SU-DHL-6 (cell line): Measurements from ENCODE around the gene SYNPR.

ENCODE experiments used
- H2AFZ ChIP-seq: fragments of 200-600 bp; sonication (generic); 2 replicates; pipeline ENCODE4 v1.6.1; 2014; ENCODE audit warnings: low read depth, mild to moderate bottlenecking, moderate library complexity, mixed read lengths, antibody characterized with exemption, low read length; ENCODE audit not compliant: severe bottlenecking
- H3F3A ChIP-seq: fragments of 200-600 bp; shearing (Covaris generic); 2 replicates; pipeline ENCODE4 v1.6.0; 2016; ENCODE audit warnings: antibody characterized with exemption, mild to moderate bottlenecking; ENCODE audit not compliant: insufficient read depth
- H3K27ac ChIP-seq: fragments of 200-600 bp; sonication (generic); 2 replicates; pipeline ENCODE4 v1.5.1; 2016; ENCODE audit warnings: low read depth, mild to moderate bottlenecking, low read length, moderate library complexity, mixed read lengths
- H3K27me3 ChIP-seq: fragments of 200-600 bp; sonication (generic), shearing (Covaris generic); 2 replicates; pipeline ENCODE4 v1.6.0; 2014; ENCODE audit warnings: mild to moderate bottlenecking, low read length
- H3K36me3 ChIP-seq: fragments of 200-600 bp; sonication (generic); 2 replicates; pipeline ENCODE4 v1.6.1; 2014; ENCODE audit warnings: mild to moderate bottlenecking, low read length, mixed read lengths
- H3K4me2 ChIP-seq: fragments of 300-600, 200-600 bp; shearing (Covaris generic), sonication (generic); 2 replicates; pipeline ENCODE4 v1.6.0; 2014; ENCODE audit warnings: low read length, low read depth, mild to moderate bottlenecking; ENCODE audit not compliant: poor library complexity, severe bottlenecking
- H3K4me3 ChIP-seq: fragments of 200-600 bp; sonication (generic); 2 replicates; pipeline ENCODE4 v1.5.1; 2014; ENCODE audit warnings: antibody characterized with exemption, low read length, mild to moderate bottlenecking, mixed read lengths; ENCODE audit not compliant: insufficient read depth, poor library complexity, severe bottlenecking
- H3K79me2 ChIP-seq: fragments of 200-600 bp; sonication (generic); 2 replicates; pipeline ENCODE4 v1.6.1; 2014; ENCODE audit warnings: mild to moderate bottlenecking, low read length, moderate library complexity; ENCODE audit not compliant: insufficient read depth
- H3K9ac ChIP-seq: fragments of 200-600 bp; sonication (generic); 2 replicates; pipeline ENCODE4 v1.7.0; 2014; ENCODE audit warnings: mild to moderate bottlenecking, low read length
- H3K9me2 ChIP-seq: fragments of 200-600 bp; sonication (generic); replicated peaks from 2 replicates; pipeline ENCODE4 v1.6.1; 2014; ENCODE audit warnings: low read length; ENCODE audit not compliant: insufficient read depth
- H3K9me3 ChIP-seq: fragments of 200-600 bp; sonication (generic); 2 replicates; pipeline ENCODE4 v1.6.1; 2014; ENCODE audit warnings: low read length, mixed read lengths; ENCODE audit not compliant: insufficient read depth
- H4K20me1 ChIP-seq: fragments of 200-600 bp; sonication (generic); 2 replicates; pipeline ENCODE4 v1.6.1; 2014; ENCODE audit warnings: low read depth, mild to moderate bottlenecking, antibody characterized with exemption, low read length, moderate library complexity, mixed read lengths
- CTCF ChIP-seq: fragments of 200-600 bp; sonication (generic); IDR thresholded peaks from one replicate; pipeline ENCODE4 v1.5.1; 2017; ENCODE audit warnings: antibody characterized with exemption, mild to moderate bottlenecking, low read length, moderate library complexity; ENCODE audit not compliant: insufficient read depth, poor library complexity, severe bottlenecking
- EZH2phosphoT487 ChIP-seq: fragments of 200-600 bp; sonication (generic), shearing (Covaris generic); conservative IDR thresholded peaks from 2 replicates; pipeline ENCODE4 v1.6.1; 2018; ENCODE audit warnings: mild to moderate bottlenecking, antibody characterized with exemption, low read length, moderate library complexity, mixed read lengths

Gene SYNPR

GRCh38 chr3:63662011-63662410 is 383.9 kb downstream of the SYNPR start:
- Histone ChIP-seq H4K20me1 (no peaks in the 10 kb centered on the region), H3K27me3 (no peaks in the 10 kb centered on the region), H3K36me3 (no peaks in the 10 kb centered on the region), H3F3A (no peaks in the 10 kb centered on the region), H3K79me2 (no peaks in the 10 kb centered on the region), H3K4me3 (no peak overlapping the region), H3K27ac (no peak overlapping the region), H2AFZ (no peak overlapping the region), H3K9me3 (no peaks in the 10 kb centered on the region), H3K4me2 (no peak overlapping the region), H3K9ac (no peak overlapping the region), H3K9me2 (no peaks in the 10 kb centered on the region; the same call in 1 of the 2 replicates)
- TF ChIP-seq EZH2phosphoT487 (no peak), CTCF (no peak)

- no peaks in the 10 kb centered on the region for H3K79me2 ChIP-seq
- no peak overlapping the region for H3K4me3 ChIP-seq
- H3K9ac ChIP-seq: no peak overlapping the region
- no peaks in the 10 kb centered on the region for H3K36me3 ChIP-seq
- H3K27ac ChIP-seq: no peak overlapping the region
- no peaks in the 10 kb centered on the region for H3F3A ChIP-seq
- H3K9me3 ChIP-seq: no peaks in the 10 kb centered on the region
- H3K9me2 ChIP-seq: no peaks in the 10 kb centered on the region; the same call in 1 of the 2 replicates
- no peak overlapping the region for H3K4me2 ChIP-seq
- H4K20me1 ChIP-seq: no peaks in the 10 kb centered on the region
- TF ChIP-seq CTCF (no peak), EZH2phosphoT487 (no peak)
- H2AFZ ChIP-seq: no peak overlapping the region
- H3K27me3 ChIP-seq: no peaks in the 10 kb centered on the region
Observed at GRCh38 chr3:63662500-63662899, 384.4 kb downstream of the SYNPR start.
